GM12872 (cell line): Measurements from ENCODE around the gene CDKL4.

Source experiments
- TF ChIP-seq, protein P1 (sequence below): IDR thresholded peaks from 3 replicates; pipeline ENCODE4 v1.5.1; 2011; ENCODE audit warnings: low read depth, mild to moderate bottlenecking, low read length, moderate library complexity; ENCODE audit not compliant: insufficient read depth

The CDKL4 gene

DNA sequence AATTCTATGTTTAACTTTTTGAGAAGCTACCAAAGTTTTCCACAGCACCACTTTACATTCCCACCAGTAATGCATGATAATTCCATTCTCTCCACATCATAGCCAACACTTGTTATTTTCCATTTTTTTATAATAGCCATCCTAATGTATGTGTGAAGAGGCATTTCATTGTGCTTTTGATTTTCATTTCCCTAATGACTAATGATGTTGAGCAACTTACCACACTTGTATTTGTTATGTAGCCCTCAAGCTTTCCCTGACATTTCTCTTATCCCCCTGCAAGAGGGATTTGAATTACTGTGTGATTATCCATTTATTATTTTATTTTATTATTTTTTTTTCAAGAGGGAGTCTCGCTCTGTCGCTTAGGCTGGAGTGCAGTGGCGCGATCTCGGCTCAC is 99.4 kb downstream of the CDKL4 start:
- TF ChIP-seq, protein P1, sequence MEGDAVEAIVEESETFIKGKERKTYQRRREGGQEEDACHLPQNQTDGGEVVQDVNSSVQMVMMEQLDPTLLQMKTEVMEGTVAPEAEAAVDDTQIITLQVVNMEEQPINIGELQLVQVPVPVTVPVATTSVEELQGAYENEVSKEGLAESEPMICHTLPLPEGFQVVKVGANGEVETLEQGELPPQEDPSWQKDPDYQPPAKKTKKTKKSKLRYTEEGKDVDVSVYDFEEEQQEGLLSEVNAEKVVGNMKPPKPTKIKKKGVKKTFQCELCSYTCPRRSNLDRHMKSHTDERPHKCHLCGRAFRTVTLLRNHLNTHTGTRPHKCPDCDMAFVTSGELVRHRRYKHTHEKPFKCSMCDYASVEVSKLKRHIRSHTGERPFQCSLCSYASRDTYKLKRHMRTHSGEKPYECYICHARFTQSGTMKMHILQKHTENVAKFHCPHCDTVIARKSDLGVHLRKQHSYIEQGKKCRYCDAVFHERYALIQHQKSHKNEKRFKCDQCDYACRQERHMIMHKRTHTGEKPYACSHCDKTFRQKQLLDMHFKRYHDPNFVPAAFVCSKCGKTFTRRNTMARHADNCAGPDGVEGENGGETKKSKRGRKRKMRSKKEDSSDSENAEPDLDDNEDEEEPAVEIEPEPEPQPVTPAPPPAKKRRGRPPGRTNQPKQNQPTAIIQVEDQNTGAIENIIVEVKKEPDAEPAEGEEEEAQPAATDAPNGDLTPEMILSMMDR: no peak

DNA sequence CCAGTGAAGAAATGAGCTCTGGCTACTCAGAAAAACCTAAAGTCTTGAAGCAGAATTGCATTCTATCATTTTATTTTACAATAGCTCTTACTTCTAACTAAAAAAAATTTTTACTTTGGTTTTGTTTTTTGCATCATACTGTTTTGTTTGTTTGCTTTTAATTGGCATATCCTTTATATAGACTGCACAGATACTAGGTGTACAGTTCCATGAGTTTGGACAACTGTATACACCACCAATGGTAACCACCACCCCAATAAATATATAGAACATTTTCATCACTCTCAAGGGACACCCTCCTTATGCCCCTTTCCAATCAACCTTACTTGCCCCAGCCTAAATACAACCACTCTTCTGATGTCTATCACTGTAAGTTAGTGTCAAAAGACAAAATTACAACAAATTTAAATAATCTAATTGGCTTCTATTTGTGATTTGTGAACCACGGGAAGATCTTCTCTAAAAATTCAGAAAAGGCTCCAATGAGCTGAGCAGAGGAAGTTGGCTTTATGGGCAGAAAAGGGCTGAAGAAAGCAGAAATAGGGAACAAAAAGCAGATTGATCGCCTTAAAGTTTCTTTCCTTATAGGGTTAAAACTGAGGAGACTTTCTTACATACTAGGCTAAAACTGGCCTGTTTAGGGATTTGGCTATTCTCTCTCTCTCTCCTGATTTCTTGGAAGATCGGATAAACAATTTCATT is 100.7 kb downstream of the CDKL4 start:
- TF ChIP-seq, protein P1: no peak

DNA sequence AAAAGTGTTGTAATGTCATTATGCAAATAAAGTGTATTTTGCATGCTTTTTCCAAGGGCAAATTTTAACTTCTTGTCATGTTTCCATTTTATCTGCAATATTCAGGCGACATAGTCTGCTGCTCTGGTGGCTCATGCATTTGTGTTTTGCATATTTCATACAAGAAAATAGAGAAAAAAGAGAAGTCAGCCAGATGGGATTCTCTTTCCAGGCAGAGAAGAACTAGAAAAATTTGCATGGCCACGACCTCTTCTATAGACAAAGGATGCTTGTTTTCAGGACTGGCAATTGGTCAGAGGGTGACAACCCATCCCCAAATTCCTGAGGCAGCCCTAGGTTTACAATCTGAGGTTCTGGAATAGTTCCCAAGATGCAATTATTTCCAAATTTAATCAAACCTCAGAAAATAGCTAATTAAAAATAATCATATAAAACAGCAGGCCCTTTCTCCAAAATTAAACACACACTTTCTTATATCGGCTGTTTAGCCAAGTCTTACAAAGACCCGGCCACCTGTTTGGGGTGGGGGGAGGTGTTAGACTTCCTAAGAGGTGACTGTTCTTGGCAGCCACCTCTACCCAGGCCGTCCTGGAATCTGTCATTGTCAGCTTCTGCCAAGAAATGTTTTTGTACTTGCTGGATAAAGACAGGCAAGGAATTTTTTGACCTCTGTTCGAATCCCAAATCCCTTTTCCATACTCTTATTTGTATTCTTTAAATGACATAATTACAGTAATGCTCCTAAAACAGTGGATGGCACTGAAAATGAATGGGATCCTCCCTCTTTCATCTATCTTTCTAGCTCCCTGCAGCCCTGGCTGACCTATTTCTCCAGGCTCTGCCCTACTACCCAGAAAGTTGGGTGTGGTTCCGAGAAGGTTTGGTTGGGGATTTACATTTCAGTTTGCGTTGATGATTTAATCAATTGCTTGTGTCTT is 102.2 kb downstream of the CDKL4 start:
- TF ChIP-seq, protein P1: no peak

DNA sequence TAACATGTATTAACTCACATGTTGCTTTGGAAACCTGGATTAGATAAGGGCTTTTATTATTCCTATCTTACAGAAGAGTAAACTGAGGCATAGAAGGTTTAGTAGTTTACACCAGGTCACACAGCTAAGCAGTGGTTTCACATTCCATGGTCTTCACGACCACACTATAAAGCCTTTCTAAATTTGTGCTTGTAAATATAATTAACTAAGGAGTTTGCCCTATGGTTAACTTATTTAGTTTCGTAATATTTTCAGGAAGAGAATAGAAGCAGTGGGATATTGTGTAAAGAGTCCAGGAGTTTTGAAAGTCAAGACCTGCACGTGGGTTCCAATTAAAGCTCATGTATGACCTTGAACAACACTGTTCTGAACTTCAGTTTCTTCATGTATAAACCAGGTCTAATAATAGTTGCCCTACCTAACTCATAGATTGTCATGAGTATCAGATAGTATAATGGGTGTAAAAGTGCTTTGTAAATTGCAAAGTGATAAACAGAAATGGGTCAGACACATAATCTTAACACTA is 103.4 kb downstream of the CDKL4 start:
- TF ChIP-seq, protein P1: no peak

DNA sequence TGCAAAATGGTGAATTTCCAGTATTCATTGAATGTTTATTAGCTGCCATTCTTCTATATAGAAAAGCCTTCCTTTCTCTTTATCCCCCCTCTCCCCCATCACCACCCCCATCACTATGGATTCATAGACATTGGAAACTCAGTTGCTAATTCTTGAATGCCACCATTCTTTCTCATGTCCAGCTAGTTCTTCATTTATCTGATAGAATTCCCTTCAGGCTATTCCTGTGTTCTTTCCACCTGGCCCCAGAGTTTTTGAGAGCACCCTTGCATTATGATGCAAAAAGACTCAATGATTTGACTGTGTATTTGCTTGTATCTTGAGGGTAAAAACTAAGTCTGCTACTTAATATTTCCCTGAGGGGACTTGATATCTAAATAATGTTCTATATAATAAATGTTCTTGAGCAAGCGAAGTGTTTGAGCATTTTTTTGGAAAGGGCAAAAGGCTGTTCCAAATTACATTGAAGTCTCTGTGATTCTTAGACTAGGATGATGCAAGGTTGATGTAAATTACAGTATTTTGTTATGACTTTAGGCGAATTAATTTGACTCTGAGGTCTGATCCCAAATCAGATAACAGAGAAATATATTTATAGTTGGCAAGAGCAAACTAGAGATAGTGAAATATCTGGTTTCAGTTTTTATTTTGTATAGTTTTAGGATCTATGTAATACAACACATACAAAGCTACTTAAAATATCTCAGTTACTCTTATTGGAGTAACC is 104.1 kb downstream of the CDKL4 start:
- TF ChIP-seq, protein P1: no peak

DNA sequence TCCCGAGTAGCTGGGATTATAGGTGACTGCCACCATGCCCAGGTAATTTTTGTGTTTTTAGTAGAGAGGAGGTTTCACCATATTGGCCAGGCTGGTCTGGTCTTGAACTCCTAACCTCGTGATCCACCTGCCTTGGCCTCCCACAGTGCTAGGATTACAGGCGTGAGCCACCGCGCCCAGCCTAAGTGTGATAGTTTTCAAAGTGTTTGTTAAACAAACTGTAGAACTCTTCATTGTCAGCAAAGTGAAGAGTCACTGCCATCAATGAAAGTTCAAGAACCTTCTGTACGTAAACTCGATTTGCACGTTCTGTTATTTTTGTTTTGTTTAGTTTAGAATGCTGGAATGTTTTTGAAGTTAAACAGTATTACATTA is 104.9 kb downstream of the CDKL4 start:
- TF ChIP-seq, protein P1: no peak

DNA sequence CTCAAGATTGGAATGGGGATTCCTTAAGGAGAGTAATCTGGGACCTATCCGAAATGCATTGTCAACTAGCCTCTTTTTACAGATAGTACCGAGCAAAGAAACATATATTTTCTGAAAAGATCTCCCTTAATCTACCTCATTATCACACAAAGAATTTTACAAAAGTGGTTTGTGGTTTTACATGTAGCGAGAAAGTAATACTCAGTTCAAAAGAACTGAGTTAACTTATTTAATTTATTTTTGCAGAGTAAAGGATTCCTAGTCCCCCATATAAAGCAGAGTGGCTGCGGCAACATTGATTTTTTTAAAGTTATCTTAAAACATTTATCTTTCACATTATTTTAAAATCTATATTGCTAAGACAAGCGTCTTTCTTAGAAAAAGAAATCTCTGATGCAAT is 107.0 kb downstream of the CDKL4 start:
- TF ChIP-seq, protein P1: no peak
